K562 (cell line): ENCODE data around the gene TTC16. TPM values are rescaled to one million over a fixed set of nuclear protein-coding genes. Genes with fewer than 3 reads are reported as not detected.

Experiments
- ATAC-seq: fragments of 200-7000 bp; cut with Tn5 transposase; 3 replicates; pipeline ENCODE4 v1.9.1; 2020; ENCODE audit warnings: moderate library complexity
- BruUV-seq: library from RNA; stranded (reverse); fragments of 400-500 nt; replicated peaks from 2 replicates; lab custom pipeline; 2021; lab: Mats Ljungman, UMichigan
- CTCF ChIA-PET: fragments of 300-600 bp; formaldehyde crosslinking; extraction: SDS; loops from one replicate; lab custom pipeline; 2021; ENCODE audit warnings: low intra/inter-chr PET ratio; lab: Yijun Ruan, JAX
- POLR2A ChIA-PET: fragments of 300-600, 350-650 bp; sonication (Branson Sonifier 250); formaldehyde crosslinking; extraction: SDS; loops from one replicate; lab custom pipeline; 2021; ENCODE audit warnings: antibody characterized with exemption, inconsistent platforms; lab: Yijun Ruan, JAX
- DNase-seq, 4 experiments: peaks; one replicate each; pipeline versions ENCODE4 v3.0.0 to v3.0.0-alpha.2; 2011 to 2018; ENCODE audit warnings: low spot score in 3 of 4, mixed read lengths in 3 of 4; ENCODE audit errors: extremely low read depth in 1 of 4
- FAIRE-seq: peaks from 2 replicates; lab custom pipeline; 2011; peaks lifted over from hg19 to GRCh38; lab: Jason Lieb, UNC
- H2AFZ ChIP-seq: 2 replicates; pipeline ENCODE4 v1.6.0; 2011; ENCODE audit warnings: low read depth, low read length, control low read depth, inconsistent platforms
- H3K27ac ChIP-seq: fragments of 200-600 bp; 3 replicates; pipeline ENCODE4 v1.8.0; 2011; ENCODE audit warnings: low read depth, mild to moderate bottlenecking, control low read depth, inconsistent platforms, low read length, moderate library complexity, mixed read lengths; ENCODE audit errors: extremely low read depth
- H3K27me3 ChIP-seq, 2 experiments: fragments of 300-600 bp in 1 of 2; 2 replicates in 1 of 2; 3 replicates in 1 of 2; pipeline versions ENCODE4 v1.6.0 to v1.8.0; 2011; ENCODE audit warnings: inconsistent platforms in 2 of 2, low read length in 2 of 2, mild to moderate bottlenecking in 1 of 2, mixed read lengths in 1 of 2, moderate library complexity in 1 of 2; ENCODE audit not compliant: control insufficient read depth in 2 of 2, insufficient read depth in 2 of 2
- H3K36me3 ChIP-seq: fragments of 300-600 bp; 3 replicates; pipeline ENCODE4 v1.8.0; 2011; ENCODE audit warnings: mild to moderate bottlenecking, low read length, inconsistent platforms; ENCODE audit not compliant: control insufficient read depth, insufficient read depth
- H3K4me1 ChIP-seq, 2 experiments: fragments of 200-600 bp in 1 of 2; replicated peaks in 1 of 2; 2 replicates in 1 of 2; 3 replicates in 1 of 2; pipeline versions ENCODE4 v1.5.1 to v1.8.0; 2011; ENCODE audit warnings: inconsistent platforms in 2 of 2, low read length in 2 of 2, mild to moderate bottlenecking in 1 of 2, mixed read lengths in 1 of 2, moderate library complexity in 1 of 2; ENCODE audit not compliant: control insufficient read depth in 2 of 2, insufficient read depth in 2 of 2
- H3K4me2 ChIP-seq: 2 replicates; pipeline ENCODE4 v1.6.1; 2011; ENCODE audit warnings: low read length, control low read depth, inconsistent platforms, mixed read lengths; ENCODE audit not compliant: insufficient read depth
- H3K4me3 ChIP-seq: fragments of 200-600 bp; sonication (generic), shearing (Covaris generic); 2 replicates; pipeline ENCODE4 v1.5.1; 2016; ENCODE audit warnings: control low read depth, inconsistent platforms
- H3K79me2 ChIP-seq: fragments of 200-600 bp; 3 replicates; pipeline ENCODE4 v1.8.0; 2011; ENCODE audit warnings: low read length, inconsistent platforms; ENCODE audit not compliant: control insufficient read depth, insufficient read depth
- H3K9ac ChIP-seq, 2 experiments: 2 replicates each; pipeline versions ENCODE4 v1.6.0 to v1.6.1; 2011; ENCODE audit warnings: low read depth in 2 of 2, low read length in 2 of 2, control low read depth in 1 of 2, inconsistent platforms in 1 of 2, mild to moderate bottlenecking in 1 of 2, mixed read lengths in 1 of 2; ENCODE audit not compliant: insufficient read depth in 1 of 2
- H3K9me1 ChIP-seq: one replicate; pipeline ENCODE4 v1.6.0; 2011; ENCODE audit warnings: inconsistent platforms, mild to moderate bottlenecking, low read length, moderate library complexity; ENCODE audit not compliant: control insufficient read depth, insufficient read depth
- H3K9me3 ChIP-seq: replicated peaks from 2 replicates; pipeline ENCODE4 v1.5.1; 2011; ENCODE audit warnings: low read depth, low read length, inconsistent platforms; ENCODE audit not compliant: control insufficient read depth, insufficient read depth
- H4K20me1 ChIP-seq: replicated peaks from 2 replicates; pipeline ENCODE4 v1.6.1; 2011; ENCODE audit warnings: low read length, inconsistent platforms, mixed read lengths; ENCODE audit not compliant: control insufficient read depth, insufficient read depth
- ATF7 ChIP-seq: fragments of 450-650 bp; IDR thresholded peaks from 2 replicates; pipeline ENCODE4 v1.7.1; 2014; ENCODE audit warnings: mild to moderate bottlenecking, moderate library complexity
- HDAC2 ChIP-seq: fragments of 450-650 bp; IDR thresholded peaks from 2 replicates; pipeline ENCODE4 v1.6.1; 2016; ENCODE audit warnings: mild to moderate bottlenecking
- JUN ChIP-seq, 2 experiments: sonication (generic) in 1 of 2; formaldehyde crosslinking in 1 of 2; IDR thresholded peaks; 2 replicates each; pipeline versions ENCODE4 v1.6.1 to v1.8.0; 2012 to 2022; ENCODE audit warnings: borderline replicate concordance in 2 of 2, mild to moderate bottlenecking in 2 of 2, improper control_type of control experiment in 1 of 2, low read depth in 1 of 2, low read length in 1 of 2, missing genetic modification reagents in 1 of 2
- JUND ChIP-seq, 2 experiments: IDR thresholded peaks; 2 replicates in 1 of 2; 3 replicates in 1 of 2; pipeline ENCODE4 v1.6.1; 2011; ENCODE audit warnings: borderline replicate concordance in 2 of 2, low read depth in 2 of 2, low read length in 2 of 2, improper control_type of control experiment in 1 of 2, missing biosample characterization in 1 of 2, missing genetic modification characterization in 1 of 2, missing genetic modification reagents in 1 of 2
- KDM1A ChIP-seq, 2 experiments: fragments of 450-650 bp; IDR thresholded peaks; 2 replicates each; pipeline ENCODE4 v1.6.1; 2016; ENCODE audit warnings: mild to moderate bottlenecking in 2 of 2
- KDM4B ChIP-seq, 2 experiments: fragments of 450-650 bp in 1 of 2; sonication (generic) in 1 of 2; IDR thresholded peaks; 2 replicates each; pipeline ENCODE4 v1.6.1; 2016 to 2017; ENCODE audit warnings: borderline replicate concordance in 2 of 2, antibody characterized with exemption in 1 of 2, low read depth in 1 of 2, mild to moderate bottlenecking in 1 of 2
- MAFF ChIP-seq: IDR thresholded peaks from 2 replicates; pipeline ENCODE4 v1.6.1; 2012; ENCODE audit warnings: low read length, improper control_type of control experiment
- NRF1 ChIP-seq, 2 experiments: fragments of 450-650 bp; IDR thresholded peaks in 1 of 2; conservative IDR thresholded peaks in 1 of 2; 2 replicates each; pipeline ENCODE4 v1.6.1; 2014; ENCODE audit warnings: mild to moderate bottlenecking in 2 of 2
- PHB2 ChIP-seq: fragments of 450-650 bp; IDR thresholded peaks from 2 replicates; pipeline ENCODE4 v1.6.1; 2017; ENCODE audit warnings: low read depth
- RBM25 ChIP-seq: fragments of 200-400 bp; formaldehyde crosslinking; IDR thresholded peaks from 2 replicates; pipeline ENCODE4 v1.6.1; 2018; ENCODE audit warnings: low read length, low read depth, moderate library complexity; ENCODE audit not compliant: severe bottlenecking
- RCOR1 ChIP-seq, 2 experiments: IDR thresholded peaks; 2 replicates each; pipeline ENCODE4 v1.6.1; 2012; ENCODE audit warnings: low read depth in 2 of 2, low read length in 2 of 2, borderline replicate concordance in 1 of 2, improper control_type of control experiment in 1 of 2
- SMAD1 ChIP-seq: fragments of 150-350 bp; IDR thresholded peaks from 2 replicates; pipeline ENCODE4 v1.6.1; 2014; ENCODE audit warnings: low read length, low read depth; ENCODE audit not compliant: partially characterized antibody
- ZBTB1 ChIP-seq: sonication (generic); formaldehyde crosslinking; IDR thresholded peaks from 2 replicates; pipeline ENCODE4 v1.8.1; 2023; ENCODE audit warnings: missing genetic modification reagents, low read depth, mild to moderate bottlenecking, borderline replicate concordance
- WGBS: fragments of 100-300 bp; shearing (Covaris generic); methylation state at CpG from one replicate; pipeline ENCODE4 v1.1.6; 2016; ENCODE audit warnings: low coverage, mixed read lengths; ENCODE audit not compliant: insufficient coverage; ENCODE audit errors: missing lambda C conversion rate; 5-methylcytosine and 5-hydroxymethylcytosine counted together
- in situ Hi-C: fragments of 300-500 bp; cut with MboI; formaldehyde crosslinking; loops from 4 replicates; pipeline ENCODE4 v1.15.0; 2018; ENCODE audit warnings: inconsistent platforms, mixed read lengths
- intact Hi-C: fragments of 100-400 bp; cut with micrococcal nuclease; formaldehyde crosslinking; loops from 2 replicates; pipeline ENCODE4 v1.14.2; 2022
- polyA plus RNA-seq, 8 experiments: library from polyadenylated mRNA; depleted of rRNA in 4 of 8; stranded (reverse) in 5 of 8; unstranded in 3 of 8; fragments of >200 nt; fragmentation: Nextera tagmentation in 2 of 8; fragmentation: Illumina TruSeq in 1 of 8; extraction: Ambion mirVana in 2 of 8; extraction: Trizol in 1 of 8; gene quantifications; 2 replicates each; pipeline versions ENCODE4 v1.2.1 to v1.2.3, GENCODE V29; 2011 to 2014; ENCODE audit warnings: inconsistent platforms in 1 of 8, missing spikeins in 1 of 8
- total RNA-seq, 7 experiments: library from RNA; depleted of rRNA in 6 of 7; stranded (reverse); fragments of >200 nt in 6 of 7; fragmentation: Illumina TruSeq in 2 of 7; extraction: Trizol in 2 of 7; gene quantifications; 2 replicates each; pipeline versions ENCODE4 v1.2.1 to v1.2.3, GENCODE V29; 2011 to 2021; ENCODE audit warnings: low replicate concordance in 1 of 7
- TF ChIP-seq, protein P1 (sequence below): sonication (generic); formaldehyde crosslinking; IDR thresholded peaks from 2 replicates; pipeline ENCODE4 v1.8.1; 2022; ENCODE audit warnings: missing genetic modification reagents
- TF ChIP-seq, protein P2 (sequence below), 2 experiments: IDR thresholded peaks; 2 replicates each; pipeline ENCODE4 v1.6.1; 2011; ENCODE audit warnings: borderline replicate concordance in 1 of 2, control low read depth in 1 of 2, low read depth in 1 of 2, low read length in 1 of 2, mild to moderate bottlenecking in 1 of 2, mixed read lengths in 1 of 2, moderate library complexity in 1 of 2; ENCODE audit not compliant: insufficient read depth in 1 of 2, insufficient read length in 1 of 2, poor library complexity in 1 of 2, severe bottlenecking in 1 of 2; ENCODE audit errors: extremely low read depth in 1 of 2

TTC16 gene
- total and polyA plus RNA-seq, 9 of the 15 experiments (the other 6 are each of a cell fraction or from before 2014, with no cell fraction given), result 0.11 TPM; not detected in 8

GRCh38 chr9:127754099-127755060 is 38.5 kb downstream of the TTC16 start:
- Histone ChIP-seq H3K27ac (no peak overlapping the region), H3K4me2 (no peak overlapping the region), H3K79me2 (no peaks in the 10 kb centered on the region), H3K4me1 (peaks cover 8 to 22% of the 10 kb centered on the region in 2 experiments; a peak in 4 of 5 replicates), H3K27me3 (peaks cover 2 to 34% of the 10 kb centered on the region in 2 experiments; a peak in 3 of 5 replicates), H3K4me3 (no peak overlapping the region), H3K9me1 (no peaks in the 10 kb centered on the region), H3K9ac (no peak overlapping the region), H4K20me1 (peaks cover 19% of the 10 kb centered on the region), H2AFZ (no peak overlapping the region), H3K36me3 (no peaks in the 10 kb centered on the region), H3K9me3 (no peaks in the 10 kb centered on the region)
- no TSS peak for BruUV-seq
- ChIA-PET CTCF (no interaction called here), POLR2A (interaction anchor here (0.6 to 1.6 kb wide), 3 partner anchors 9 to 196 kb away, joined by 3 to 6 read pairs (median 3); partner anchors contain the start of genes PTRH1 and TTC16)
- DNase-seq (peak; percentile 53 to 93 (median 90)), ATAC-seq (peak; percentile 95), FAIRE-seq (no peak)
- intact Hi-C loops (no loop called here), in situ Hi-C loops (loop anchor here (25.0 kb wide), 1 partner anchor 608 kb away; the partner anchor contains the start of gene URM1)
- 9% methylated on average over 39 of the region's 86 CpGs for WGBS
- TF ChIP-seq RCOR1 (IDR thresholded peaks at IDR 0.05; ENCODE audit: borderline replicate concordance in 1 of 2, low read depth in 2 of 2, low read length in 2 of 2), result peak in 1 of 2 experiments; percentile 87; a peak in 2 of 4 replicates
- peak; percentile 23; the same call in 1 of the 2 replicates for TF ChIP-seq ZBTB1
- no peak for TF ChIP-seq SMAD1
- TF ChIP-seq NRF1 (conservative IDR thresholded peaks at IDR 0.05 in 1 of 2, IDR thresholded peaks at IDR 0.05 in 1 of 2), result peak; percentile 63 to 70; a peak in 3 of 4 replicates
- TF ChIP-seq, protein P1, sequence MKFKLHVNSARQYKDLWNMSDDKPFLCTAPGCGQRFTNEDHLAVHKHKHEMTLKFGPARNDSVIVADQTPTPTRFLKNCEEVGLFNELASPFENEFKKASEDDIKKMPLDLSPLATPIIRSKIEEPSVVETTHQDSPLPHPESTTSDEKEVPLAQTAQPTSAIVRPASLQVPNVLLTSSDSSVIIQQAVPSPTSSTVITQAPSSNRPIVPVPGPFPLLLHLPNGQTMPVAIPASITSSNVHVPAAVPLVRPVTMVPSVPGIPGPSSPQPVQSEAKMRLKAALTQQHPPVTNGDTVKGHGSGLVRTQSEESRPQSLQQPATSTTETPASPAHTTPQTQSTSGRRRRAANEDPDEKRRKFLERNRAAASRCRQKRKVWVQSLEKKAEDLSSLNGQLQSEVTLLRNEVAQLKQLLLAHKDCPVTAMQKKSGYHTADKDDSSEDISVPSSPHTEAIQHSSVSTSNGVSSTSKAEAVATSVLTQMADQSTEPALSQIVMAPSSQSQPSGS (CRISPR knock-in tag), result peak; percentile 78
- TF ChIP-seq, protein P2, sequence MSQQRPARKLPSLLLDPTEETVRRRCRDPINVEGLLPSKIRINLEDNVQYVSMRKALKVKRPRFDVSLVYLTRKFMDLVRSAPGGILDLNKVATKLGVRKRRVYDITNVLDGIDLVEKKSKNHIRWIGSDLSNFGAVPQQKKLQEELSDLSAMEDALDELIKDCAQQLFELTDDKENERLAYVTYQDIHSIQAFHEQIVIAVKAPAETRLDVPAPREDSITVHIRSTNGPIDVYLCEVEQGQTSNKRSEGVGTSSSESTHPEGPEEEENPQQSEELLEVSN (IDR thresholded peaks at IDR 0.05; ENCODE audit: borderline replicate concordance in 1 of 2, extremely low read depth in 1 of 2, insufficient read depth in 1 of 2, insufficient read length in 1 of 2, low read depth in 1 of 2, low read length in 1 of 2, poor library complexity in 1 of 2, severe bottlenecking in 1 of 2), result peak in 1 of 2 experiments; percentile 37
- 0 out of 2 replicates have a peak, but pooled peaks have one; percentile 9 for TF ChIP-seq JUN (IDR thresholded peaks at IDR 0.05; ENCODE audit: borderline replicate concordance, low read depth, low read length)
- no peak for TF ChIP-seq JUN (CRISPR knock-in tag; IDR thresholded peaks at IDR 0.05; ENCODE audit: borderline replicate concordance)
- peak; percentile 87 for TF ChIP-seq JUND (IDR thresholded peaks at IDR 0.05; ENCODE audit: borderline replicate concordance, low read depth, low read length)
- TF ChIP-seq JUND (tag; IDR thresholded peaks at IDR 0.05; ENCODE audit: borderline replicate concordance, low read depth, low read length), result peak; percentile 77; the same call in 2 of the 3 replicates
- TF ChIP-seq ATF7, result peak; percentile 96
- peak; percentile 57 to 67; a peak in 3 of 4 replicates for TF ChIP-seq KDM1A (IDR thresholded peaks at IDR 0.05)
- TF ChIP-seq HDAC2, result peak; percentile 48; the same call in 1 of the 2 replicates
- TF ChIP-seq KDM4B (IDR thresholded peaks at IDR 0.05; ENCODE audit: borderline replicate concordance in 2 of 2, low read depth in 1 of 2), result no peak
- TF ChIP-seq MAFF, result no peak
- no peak for TF ChIP-seq PHB2
- peak; percentile 37 for TF ChIP-seq RBM25
